Mucosa of gallbladder (tissue), 1 donor: Measurements from ENCODE around the gene EXD3. TPM values are rescaled to one million over a fixed set of nuclear protein-coding genes. Genes with fewer than 3 reads are reported as not detected.

ENCODE experiments used
- DNase-seq: peaks from one replicate; pipeline ENCODE4 v3.0.0-alpha.2; 2020; ENCODE audit warnings: low spot score
- total RNA-seq: library from RNA; stranded (reverse); gene quantifications from one replicate; pipeline ENCODE4 v1.2.1, GENCODE V29; 2021
- donor health status: DM: no; HTN: no; CAD: no.

The EXD3 gene
- total RNA-seq, 1 donor from 2014 or later = 47.6 TPM

- no peak for DNase-seq
Measured at GRCh38 chr9:137447722-137448601, 25.0 kb upstream of the EXD3 start.

DNA sequence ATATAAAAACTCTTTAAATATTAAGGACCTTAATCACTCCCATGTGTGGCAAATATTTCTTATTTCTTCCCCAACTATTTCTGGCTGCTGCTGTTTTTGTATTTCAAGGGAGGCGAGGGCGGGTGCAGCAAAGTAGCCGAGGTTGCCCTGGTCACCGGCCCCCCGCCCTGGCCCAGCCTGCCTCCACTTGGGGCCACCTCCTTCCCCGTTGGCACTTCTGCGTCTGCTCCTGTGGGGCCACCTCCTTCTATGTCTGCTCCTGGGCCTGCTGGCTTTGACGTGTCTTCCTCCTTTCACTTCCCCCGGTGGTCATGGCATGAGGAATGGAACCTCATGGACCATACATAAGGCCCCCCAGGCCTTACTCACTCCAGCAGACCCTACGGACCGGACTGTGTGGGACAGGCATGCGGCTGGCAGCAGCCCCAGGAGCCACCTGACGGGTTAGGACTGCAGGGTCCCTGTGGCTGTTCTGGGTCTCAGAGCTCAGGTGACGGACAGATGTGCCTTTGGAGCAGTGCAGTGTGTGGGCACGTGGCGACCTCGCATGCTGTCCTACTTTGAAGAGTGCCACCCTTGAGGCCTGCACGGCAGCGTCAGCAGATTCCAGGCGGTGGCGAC is 24.0 kb upstream of the EXD3 start:
- DNase-seq = no peak

GRCh38 chr9:137445930-137446431 is 23.0 kb upstream of the EXD3 start:
- no peak for DNase-seq

GRCh38 chr9:137445275-137445807 is 22.4 kb upstream of the EXD3 start:
- DNase-seq = peak; percentile 85

- DNase-seq = no peak
Measured at GRCh38 chr9:137444106-137444790, 21.3 kb upstream of the EXD3 start.

DNA sequence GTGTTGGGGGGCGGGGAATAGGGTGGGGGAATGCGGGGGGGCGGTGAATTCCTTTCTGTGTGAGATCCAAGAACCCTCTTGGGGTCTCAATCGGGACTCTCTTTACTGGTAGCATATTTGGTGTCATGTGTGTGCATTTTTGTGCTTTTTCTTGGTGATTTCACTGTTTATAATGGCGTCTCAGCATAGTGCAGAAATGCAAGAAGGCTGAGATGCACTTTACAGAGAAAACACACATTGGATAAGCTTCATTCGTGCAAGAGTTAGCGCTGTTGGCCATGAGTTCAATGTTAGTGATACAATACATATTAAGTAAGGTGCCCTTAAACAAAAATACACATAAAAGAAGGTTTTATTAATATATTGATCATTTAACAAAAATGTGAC is 19.0 kb upstream of the EXD3 start:
- DNase-seq = no peak

- DNase-seq = no peak
Measured at GRCh38 chr9:137441289-137441934, 18.4 kb upstream of the EXD3 start, which contains the start of gene ENTPD8. TSS of gene ENTPD8 (minus strand) at chr9:137441357. CDS start at chr9:137438285, 3,072 bp downstream.

DNA sequence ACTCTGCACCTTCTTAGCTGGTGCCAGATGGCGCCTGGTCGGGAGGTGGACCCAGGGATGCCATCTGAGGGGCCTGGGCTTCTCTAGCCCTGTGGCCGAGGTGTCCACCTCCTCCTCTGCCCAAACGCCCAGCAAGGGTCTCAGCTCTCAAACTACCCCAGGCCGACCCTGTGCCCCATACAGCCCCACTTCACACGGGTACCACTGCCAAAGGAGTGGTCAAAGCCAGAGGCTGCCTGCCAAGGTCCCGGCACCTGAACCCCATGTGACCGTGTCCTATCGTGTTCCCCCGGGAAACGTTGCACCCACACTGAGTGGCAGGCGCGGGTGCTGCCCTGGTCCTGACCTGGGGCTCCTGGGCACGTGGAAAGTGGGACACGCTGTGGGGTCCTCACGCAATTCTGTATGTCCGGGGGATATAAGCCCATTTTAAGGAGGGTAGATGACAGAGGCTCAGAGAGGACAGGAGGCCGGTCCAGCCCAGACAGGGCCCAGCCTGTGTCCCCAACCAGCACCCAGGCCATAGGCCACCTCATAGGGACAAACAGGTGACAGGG is 16.3 kb upstream of the EXD3 start:
- no peak for DNase-seq

DNA sequence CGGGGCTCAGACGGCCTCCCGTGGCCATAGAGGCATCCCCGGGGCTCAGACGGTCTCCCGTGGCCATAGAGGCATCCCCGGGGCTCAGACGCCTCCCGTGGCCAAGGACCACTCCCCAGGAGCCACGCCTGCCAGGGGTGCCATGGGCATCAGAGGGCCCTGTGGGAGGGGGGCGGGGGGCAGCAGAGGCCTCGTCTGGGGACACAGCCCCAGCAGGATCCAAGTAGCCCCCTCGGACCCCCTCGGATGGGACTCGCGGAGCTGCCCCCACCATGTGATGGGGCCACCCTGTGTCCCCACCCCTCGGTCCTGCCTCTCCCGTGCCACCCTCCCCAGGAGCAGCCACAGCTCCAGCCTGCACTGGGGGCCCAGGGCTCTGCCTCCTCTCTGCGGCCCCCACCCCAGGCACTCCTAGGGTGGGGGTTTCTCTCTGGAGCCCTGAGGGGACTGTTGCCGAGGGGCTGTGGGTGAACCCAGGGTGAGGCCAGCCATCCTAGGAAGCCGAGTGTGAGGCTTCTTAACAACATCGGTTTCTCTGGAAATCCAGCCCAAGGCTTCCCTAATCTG is 15.7 kb upstream of the EXD3 start:
- DNase-seq = no peak

DNA sequence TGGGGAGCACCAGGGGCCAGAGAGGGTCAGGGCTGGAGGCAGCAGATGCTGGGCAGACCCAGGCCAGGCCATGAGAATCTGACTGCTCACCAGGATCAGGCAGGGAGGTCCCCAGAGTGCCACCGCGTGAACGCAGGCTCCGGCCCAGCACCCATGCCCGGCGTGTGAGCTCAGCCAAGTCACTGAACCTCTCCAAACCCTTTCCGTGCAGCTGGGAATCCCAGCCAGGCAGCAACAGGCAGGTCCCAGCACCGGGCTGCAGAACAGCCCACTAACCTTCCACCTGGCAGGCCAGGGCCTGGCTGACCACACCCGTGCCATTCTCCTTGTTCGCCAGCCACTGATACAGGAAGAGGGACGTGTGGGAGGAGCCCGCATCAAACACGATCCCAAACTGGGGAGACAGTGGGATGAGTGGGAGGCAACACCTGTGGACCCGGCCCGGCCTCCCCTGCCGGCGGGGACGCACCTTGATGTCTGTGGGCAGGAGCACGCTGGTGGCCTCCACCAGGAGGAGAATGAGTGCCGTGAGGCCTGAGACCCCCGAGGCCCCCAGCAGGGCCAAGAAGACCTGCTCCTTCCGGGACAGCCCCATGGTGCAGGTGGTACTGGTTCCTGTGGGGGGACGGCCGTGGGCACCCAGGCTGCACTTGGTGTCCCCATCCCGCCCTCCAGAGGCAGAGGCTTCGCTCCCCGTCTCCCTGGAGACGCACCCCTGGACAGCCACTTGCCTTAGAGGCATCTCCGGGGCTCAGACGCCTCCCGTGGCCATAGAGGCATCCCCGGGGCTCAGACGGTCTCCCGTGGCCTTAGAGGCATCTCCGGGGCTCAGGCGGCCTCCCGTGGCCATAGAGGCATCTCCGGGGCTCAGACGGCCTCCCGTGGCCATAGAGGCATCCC is 15.0 kb upstream of the EXD3 start:
- DNase-seq = no peak

DNA sequence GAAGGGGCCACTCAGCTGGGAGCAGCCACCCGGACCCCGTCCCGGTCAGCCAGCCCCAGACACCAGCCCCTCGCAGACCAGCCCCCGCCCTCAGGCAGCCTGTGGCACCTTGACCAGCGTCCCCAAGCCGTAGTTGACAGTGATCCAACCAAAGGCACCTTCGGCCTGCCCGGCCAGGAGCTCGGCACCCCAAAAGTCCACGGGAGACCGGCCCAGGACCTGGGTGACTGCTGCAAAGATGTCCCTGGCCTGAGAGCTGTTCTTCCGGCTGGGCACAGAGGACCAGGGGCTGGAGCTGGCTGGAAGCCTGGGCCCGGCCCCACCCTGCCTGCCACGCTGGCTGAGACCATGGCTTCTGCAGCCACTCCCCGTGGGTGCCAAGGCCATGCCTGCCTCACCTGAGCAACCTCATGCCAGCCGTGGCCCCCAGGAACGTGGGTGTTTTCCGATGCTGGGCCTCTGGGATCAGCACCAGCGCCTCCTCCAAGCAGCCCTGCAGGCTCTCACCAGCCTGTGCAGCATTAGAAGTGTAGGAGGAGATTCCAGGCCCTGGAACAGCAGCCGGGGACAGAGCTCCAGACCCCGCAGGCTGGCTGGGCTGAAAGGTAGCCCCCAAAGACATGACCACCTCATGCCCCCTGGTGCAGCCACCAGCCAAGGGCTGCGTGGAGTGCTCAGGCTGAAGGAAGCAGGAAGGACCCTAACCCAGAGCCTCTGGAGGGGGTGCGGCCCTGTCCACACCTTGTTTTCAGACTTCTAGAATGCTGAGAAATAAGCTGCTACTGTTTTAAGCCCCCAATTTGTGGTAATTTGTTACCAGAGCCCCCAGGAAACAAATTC is 14.0 kb upstream of the EXD3 start:
- no peak for DNase-seq

DNA sequence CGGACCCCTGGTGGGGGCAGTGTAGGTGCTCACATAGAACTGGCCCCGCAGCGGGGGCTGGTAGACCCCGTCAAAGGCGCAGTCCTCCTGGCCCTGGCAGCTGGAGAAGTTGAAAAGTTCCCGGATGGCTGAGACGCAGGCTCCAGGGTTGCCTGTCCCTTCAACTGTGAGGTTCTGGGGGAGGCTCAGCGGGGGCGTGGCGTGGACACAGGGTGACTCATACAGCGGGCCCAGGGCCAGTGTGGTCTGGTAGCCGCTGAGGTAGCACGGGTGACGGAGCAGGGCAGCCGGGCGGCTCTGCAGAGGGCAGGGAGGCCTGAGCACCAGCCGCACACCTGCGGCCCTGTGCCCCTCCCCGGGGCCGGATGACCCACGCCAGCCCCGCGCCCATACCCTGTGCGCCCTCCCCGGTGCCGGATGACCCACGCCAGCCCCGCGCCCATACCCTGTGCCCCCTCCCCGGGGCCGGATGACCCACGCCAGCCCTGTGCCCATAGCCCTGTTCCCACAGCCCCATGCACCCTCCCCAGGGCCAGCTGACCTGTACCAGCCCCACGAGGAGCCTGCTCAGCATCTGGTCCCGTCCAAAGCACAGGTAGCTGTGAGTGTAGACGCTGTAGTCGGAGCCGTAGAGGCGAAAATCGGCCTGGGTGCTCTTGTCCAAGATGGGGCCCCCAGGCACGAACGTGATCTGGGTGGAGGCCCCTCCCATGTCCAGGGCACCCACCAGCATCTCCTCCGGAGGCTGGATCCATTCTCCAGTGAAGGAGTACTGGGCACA is 13.2 kb upstream of the EXD3 start:
- DNase-seq = peak; percentile 88

DNA sequence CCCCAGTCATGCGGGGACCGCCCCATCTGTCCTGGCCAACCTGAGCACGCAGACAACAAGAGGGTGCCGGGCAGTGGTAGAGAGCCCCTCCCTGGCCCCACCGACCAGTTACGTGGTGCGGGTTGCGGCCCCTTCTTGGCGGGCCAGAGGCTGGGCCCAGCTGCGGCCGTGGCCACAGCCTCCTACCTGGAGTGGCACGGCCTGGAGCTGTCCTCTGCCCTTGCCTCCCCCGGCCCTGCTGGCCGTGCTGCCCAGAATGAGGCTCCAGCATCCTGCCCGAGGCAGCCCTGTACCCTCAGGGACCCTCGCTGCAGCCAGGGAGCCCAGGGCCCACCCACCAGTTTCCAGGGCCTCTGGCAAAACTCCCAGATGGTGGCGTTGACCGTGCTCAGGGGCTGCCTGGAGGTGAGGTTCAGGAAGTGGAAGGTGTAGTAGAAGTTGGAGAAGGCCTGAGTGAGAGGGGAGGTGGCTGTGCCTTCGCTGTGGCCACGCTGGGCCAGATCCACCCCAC is 12.5 kb upstream of the EXD3 start:
- no peak for DNase-seq

- DNase-seq = no peak
Measured at GRCh38 chr9:137434498-137435380, 11.8 kb upstream of the EXD3 start.

GRCh38 chr9:137433916-137434431 is 11.0 kb upstream of the EXD3 start:
- no peak for DNase-seq

- no peak for DNase-seq
Measured at GRCh38 chr9:137433349-137433915, 10.5 kb upstream of the EXD3 start.
